ENCODE results near the gene SCEL.

Gene SCEL

GRCh38 chr13:77533875-77534788 is 1.4 kb upstream of the SCEL start (continued):
- TF ChIP-seq ZBTB1 (tag by site-specific recombination; IDR thresholded peaks at IDR 0.05) (no peak), KLF8 (tag by site-specific recombination; IDR thresholded peaks at IDR 0.05) (no peak)

- Histone ChIP-seq H3K27ac (ENCODE audit: extremely low read depth, low read depth, low read length) (no peak overlapping the region), H3K4me1 (ENCODE audit: control insufficient read depth, insufficient read depth, low read length) (no peaks in the 10 kb centered on the region), H3K36me3 (ENCODE audit: control insufficient read depth in 2 of 2, insufficient read depth in 1 of 2, low read length in 2 of 2) (no peaks in the 10 kb centered on the region), H3K9me3 (ENCODE audit: control insufficient read depth, insufficient read depth, low read depth, low read length) (no peaks in the 10 kb centered on the region), H3K4me3 (ENCODE audit: low read depth, low read length) (no peak overlapping the region)
- TF ChIP-seq ZNF600 (tag by site-specific recombination; IDR thresholded peaks at IDR 0.05) (no peak), TCF7L2 (IDR thresholded peaks at IDR 0.05; ENCODE audit: borderline replicate concordance, low read depth, low read length) (no peak), ZNF324 (tag by site-specific recombination; IDR thresholded peaks at IDR 0.05) (no peak)
- ChIA-PET CTCF (no interaction called here), POLR2A (no interaction called here)
Measured at GRCh38 chr13:77536358-77536757, 852 bp downstream of the SCEL start.

- ChIA-PET CTCF (interaction anchor here (0.7 kb wide), 1 partner anchor 204 kb away, joined by 3 read pairs; no protein-coding TSS in a partner anchor), POLR2A (no interaction called here)
- H3K4me3 ChIP-seq (ENCODE audit: low read depth, low read length), result no peak overlapping the region
- no peak for TF ChIP-seq ZNF266 (tag by site-specific recombination; IDR thresholded peaks at IDR 0.05; ENCODE audit: low read depth)
- TF ChIP-seq KLF16 (tag by site-specific recombination; IDR thresholded peaks at IDR 0.05), result no peak
- no peak for TF ChIP-seq OSR2 (tag by site-specific recombination; IDR thresholded peaks at IDR 0.05)
- TF ChIP-seq TSHZ1 (tag by site-specific recombination; IDR thresholded peaks at IDR 0.05; ENCODE audit: borderline replicate concordance), result no peak
- no peak for TF ChIP-seq PRDM1 (tag by site-specific recombination; IDR thresholded peaks at IDR 0.05)
- TF ChIP-seq ZNF473 (tag by site-specific recombination; IDR thresholded peaks at IDR 0.05), result no peak
- no peak for TF ChIP-seq BCL11B (tag by site-specific recombination; IDR thresholded peaks at IDR 0.05; ENCODE audit: low read depth)
- no peak for TF ChIP-seq ZNF221 (tag by site-specific recombination; IDR thresholded peaks at IDR 0.05; ENCODE audit: borderline replicate concordance)
- no peak for TF ChIP-seq ZNF776 (tag by site-specific recombination; IDR thresholded peaks at IDR 0.05; ENCODE audit: borderline replicate concordance)
- no peak for TF ChIP-seq ZFP37 (tag by site-specific recombination; IDR thresholded peaks at IDR 0.05)
- no peak for TF ChIP-seq ZSCAN16 (tag by site-specific recombination; IDR thresholded peaks at IDR 0.05)
- no peak for TF ChIP-seq OVOL3 (tag by site-specific recombination; IDR thresholded peaks at IDR 0.05)
- no peak for TF ChIP-seq ZNF548 (tag by site-specific recombination; IDR thresholded peaks at IDR 0.05)
- no peak overlapping the region for H3K27ac ChIP-seq (ENCODE audit: extremely low read depth, low read depth, low read length)
- no peaks in the 10 kb centered on the region for H3K4me1 ChIP-seq (ENCODE audit: control insufficient read depth, insufficient read depth, low read length)
- no peaks in the 10 kb centered on the region for H3K36me3 ChIP-seq (ENCODE audit: control insufficient read depth in 2 of 2, insufficient read depth in 1 of 2, low read length in 2 of 2)
- no peaks in the 10 kb centered on the region for H3K9me3 ChIP-seq (ENCODE audit: control insufficient read depth, insufficient read depth, low read depth, low read length)
Measured at GRCh38 chr13:77537289-77537919, 1.9 kb downstream of the SCEL start.
